HG03342 (cell line): ENCODE measurements around the gene THBS3.
A peak's percentile ranks its signal among the peaks of the same experiment; 100 is the strongest.
"Not testable (repeated sequence)": the region's sequence is repeated elsewhere in the genome, so short reads cannot be mapped to it uniquely, and the experiment has no call there.

ENCODE experiments used
- ATAC-seq: cut with Tn5 transposase; IDR thresholded peaks from one replicate; pipeline ENCODE4 v1.9.1; 2021; ENCODE audit warnings: mild to moderate bottlenecking, moderate library complexity; ENCODE audit not compliant: unreplicated experiment

THBS3 gene

GRCh38 chr1:155208541-155209311, 1.0 kb upstream of the THBS3 start, which contains the start of gene MTX1:
MTX1 (plus strand) TSS chr1:155208695; CDS start chr1:155208805, 110 bp downstream.
- peak; percentile 59 for ATAC-seq

GRCh38 chr1:155206891-155207805, 549 bp downstream of the THBS3 start:
- no peak for ATAC-seq

GRCh38 chr1:155205969-155206593, 1.6 kb downstream of the THBS3 start:
- ATAC-seq = no peak

GRCh38 chr1:155205035-155205434, 2.7 kb downstream of the THBS3 start:
- ATAC-seq = no peak

- no peak for ATAC-seq
Measured at GRCh38 chr1:155202731-155203515, 4.8 kb downstream of the THBS3 start.

- ATAC-seq = no peak
Measured at GRCh38 chr1:155202198-155202597, 5.5 kb downstream of the THBS3 start.

- no peak for ATAC-seq
Measured at GRCh38 chr1:155200920-155201319, 6.8 kb downstream of the THBS3 start.

GRCh38 chr1:155199792-155200191, 7.9 kb downstream of the THBS3 start:
- ATAC-seq = no peak

- no peak for ATAC-seq
Measured at GRCh38 chr1:155198547-155198906, 9.2 kb downstream of the THBS3 start.

GRCh38 chr1:155197901-155198546, 9.7 kb downstream of the THBS3 start:
- no peak for ATAC-seq

GRCh38 chr1:155196893-155197638, 10.6 kb downstream of the THBS3 start:
- ATAC-seq = no peak

- ATAC-seq = no peak
Measured at GRCh38 chr1:155196103-155196892, 11.4 kb downstream of the THBS3 start.

GRCh38 chr1:155195201-155196102, 12.2 kb downstream of the THBS3 start:
- no peak for ATAC-seq

GRCh38 chr1:155193991-155194240, 13.8 kb downstream of the THBS3 start:
- not testable (repeated sequence) for ATAC-seq

GRCh38 chr1:155193275-155193990, 14.3 kb downstream of the THBS3 start:
- ATAC-seq = peak; percentile 56

GRCh38 chr1:155192346-155193274, 15.1 kb downstream of the THBS3 start:
- no peak for ATAC-seq
